ENCODE data around the gene ARHGEF12.

DNA sequence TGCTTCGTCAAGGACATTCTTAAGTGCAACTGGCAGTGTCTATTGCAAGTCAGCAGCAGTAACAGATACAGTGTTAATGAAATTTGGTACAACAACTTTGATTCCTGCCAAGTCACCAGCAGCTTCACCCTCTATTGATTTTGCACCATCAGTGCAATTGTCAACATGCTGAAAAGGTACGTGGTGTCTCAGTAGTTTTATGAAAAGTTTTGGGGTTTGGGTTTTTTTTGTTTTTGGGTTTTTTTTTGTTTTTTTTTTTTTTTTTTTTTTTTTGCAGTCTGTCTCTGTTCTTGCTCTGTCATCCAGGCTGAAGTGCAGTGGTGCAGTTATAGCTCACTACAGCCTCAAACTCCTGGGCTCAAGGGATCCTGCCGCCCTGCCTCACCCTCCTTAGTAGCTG, 156.3 kb downstream of the ARHGEF12 start:
- TF ChIP-seq, protein P1, sequence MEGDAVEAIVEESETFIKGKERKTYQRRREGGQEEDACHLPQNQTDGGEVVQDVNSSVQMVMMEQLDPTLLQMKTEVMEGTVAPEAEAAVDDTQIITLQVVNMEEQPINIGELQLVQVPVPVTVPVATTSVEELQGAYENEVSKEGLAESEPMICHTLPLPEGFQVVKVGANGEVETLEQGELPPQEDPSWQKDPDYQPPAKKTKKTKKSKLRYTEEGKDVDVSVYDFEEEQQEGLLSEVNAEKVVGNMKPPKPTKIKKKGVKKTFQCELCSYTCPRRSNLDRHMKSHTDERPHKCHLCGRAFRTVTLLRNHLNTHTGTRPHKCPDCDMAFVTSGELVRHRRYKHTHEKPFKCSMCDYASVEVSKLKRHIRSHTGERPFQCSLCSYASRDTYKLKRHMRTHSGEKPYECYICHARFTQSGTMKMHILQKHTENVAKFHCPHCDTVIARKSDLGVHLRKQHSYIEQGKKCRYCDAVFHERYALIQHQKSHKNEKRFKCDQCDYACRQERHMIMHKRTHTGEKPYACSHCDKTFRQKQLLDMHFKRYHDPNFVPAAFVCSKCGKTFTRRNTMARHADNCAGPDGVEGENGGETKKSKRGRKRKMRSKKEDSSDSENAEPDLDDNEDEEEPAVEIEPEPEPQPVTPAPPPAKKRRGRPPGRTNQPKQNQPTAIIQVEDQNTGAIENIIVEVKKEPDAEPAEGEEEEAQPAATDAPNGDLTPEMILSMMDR (IDR thresholded peaks at IDR 0.05; ENCODE audit: insufficient read depth, low read depth, low read length), result no peak
- TF ChIP-seq EZH2 (IDR thresholded peaks at IDR 0.05; ENCODE audit: insufficient read depth, low read length), result no peak
